ENCODE data around the gene ZNF316. TPM values are rescaled to one million over a fixed set of nuclear protein-coding genes. Genes with fewer than 3 reads are reported as not detected.

Gene ZNF316
- total RNA-seq, 1 donor = 14.1 TPM

GRCh38 chr7:6653071-6654003 lies 16.2 kb downstream of the ZNF316 start:
- no peaks in the 10 kb centered on the region for H3K9me3 ChIP-seq (ENCODE audit: low read depth, low read length)
- peaks cover 22% of the 10 kb centered on the region for H4K20me1 ChIP-seq (ENCODE audit: insufficient read depth, low read length)
- peaks cover 15% of the 10 kb centered on the region for H3K36me3 ChIP-seq (ENCODE audit: insufficient read depth, low read length)
- no peak overlapping the region for H3K4me3 ChIP-seq (ENCODE audit: insufficient read depth, low read length)
- H3K4me2 ChIP-seq (ENCODE audit: insufficient read depth, low read length) = no peak overlapping the region
- H3K79me2 ChIP-seq (ENCODE audit: insufficient read depth, low read length) = no peaks in the 10 kb centered on the region
- no peak overlapping the region for H2AFZ ChIP-seq (ENCODE audit: low read length)
- no peaks in the 10 kb centered on the region for H3K4me1 ChIP-seq (ENCODE audit: insufficient read depth, low read length)
- peak; percentile 88 for DNase-seq (ENCODE audit: insufficient read length, low spot score, missing footprints)
- no peak overlapping the region for H3K27ac ChIP-seq (ENCODE audit: low read depth, low read length)
- no peak for TF ChIP-seq CTCF (IDR thresholded peaks at IDR 0.05; ENCODE audit: extremely low read depth, low read depth, low read length)
- H3K27me3 ChIP-seq (ENCODE audit: insufficient read depth, low read length) = no peaks in the 10 kb centered on the region

- no peak overlapping the region for H3K4me2 ChIP-seq (ENCODE audit: insufficient read depth, low read length)
- H3K27me3 ChIP-seq (ENCODE audit: insufficient read depth, low read length) = no peaks in the 10 kb centered on the region
- H3K4me1 ChIP-seq (ENCODE audit: insufficient read depth, low read length) = no peaks in the 10 kb centered on the region
- H2AFZ ChIP-seq (ENCODE audit: low read length) = no peak overlapping the region
- peaks cover 14% of the 10 kb centered on the region for H3K36me3 ChIP-seq (ENCODE audit: insufficient read depth, low read length)
- TF ChIP-seq CTCF (IDR thresholded peaks at IDR 0.05; ENCODE audit: extremely low read depth, low read depth, low read length) = no peak
- no peaks in the 10 kb centered on the region for H3K79me2 ChIP-seq (ENCODE audit: insufficient read depth, low read length)
- no peaks in the 10 kb centered on the region for H3K9me3 ChIP-seq (ENCODE audit: low read depth, low read length)
- H3K4me3 ChIP-seq (ENCODE audit: insufficient read depth, low read length) = no peak overlapping the region
- H3K27ac ChIP-seq (ENCODE audit: low read depth, low read length) = no peak overlapping the region
- DNase-seq (ENCODE audit: insufficient read length, low spot score, missing footprints) = peak; percentile 73
- peaks cover 13% of the 10 kb centered on the region for H4K20me1 ChIP-seq (ENCODE audit: insufficient read depth, low read length)
Observed at GRCh38 chr7:6654113-6654841, 17.2 kb downstream of the ZNF316 start.

GRCh38 chr7:6654842-6655610 lies 17.9 kb downstream of the ZNF316 start:
- no peaks in the 10 kb centered on the region for H3K4me1 ChIP-seq (ENCODE audit: insufficient read depth, low read length)
- H3K4me2 ChIP-seq (ENCODE audit: insufficient read depth, low read length) = no peak overlapping the region
- peaks cover 8% of the 10 kb centered on the region for H4K20me1 ChIP-seq (ENCODE audit: insufficient read depth, low read length)
- no peak for TF ChIP-seq CTCF (IDR thresholded peaks at IDR 0.05; ENCODE audit: extremely low read depth, low read depth, low read length)
- no peak overlapping the region for H3K27ac ChIP-seq (ENCODE audit: low read depth, low read length)
- no peaks in the 10 kb centered on the region for H3K9me3 ChIP-seq (ENCODE audit: low read depth, low read length)
- H3K79me2 ChIP-seq (ENCODE audit: insufficient read depth, low read length) = no peaks in the 10 kb centered on the region
- H3K4me3 ChIP-seq (ENCODE audit: insufficient read depth, low read length) = no peak overlapping the region
- H3K27me3 ChIP-seq (ENCODE audit: insufficient read depth, low read length) = no peaks in the 10 kb centered on the region
- peaks cover 14% of the 10 kb centered on the region for H3K36me3 ChIP-seq (ENCODE audit: insufficient read depth, low read length)
- DNase-seq (ENCODE audit: insufficient read length, low spot score, missing footprints) = peak; percentile 75
- no peak overlapping the region for H2AFZ ChIP-seq (ENCODE audit: low read length)
